ENCODE data around the gene FAM72B.
"Not testable (repeated sequence)": the region's sequence is repeated elsewhere in the genome, so short reads cannot be mapped to it uniquely, and the experiment has no call there.

- TF ChIP-seq, protein P1, sequence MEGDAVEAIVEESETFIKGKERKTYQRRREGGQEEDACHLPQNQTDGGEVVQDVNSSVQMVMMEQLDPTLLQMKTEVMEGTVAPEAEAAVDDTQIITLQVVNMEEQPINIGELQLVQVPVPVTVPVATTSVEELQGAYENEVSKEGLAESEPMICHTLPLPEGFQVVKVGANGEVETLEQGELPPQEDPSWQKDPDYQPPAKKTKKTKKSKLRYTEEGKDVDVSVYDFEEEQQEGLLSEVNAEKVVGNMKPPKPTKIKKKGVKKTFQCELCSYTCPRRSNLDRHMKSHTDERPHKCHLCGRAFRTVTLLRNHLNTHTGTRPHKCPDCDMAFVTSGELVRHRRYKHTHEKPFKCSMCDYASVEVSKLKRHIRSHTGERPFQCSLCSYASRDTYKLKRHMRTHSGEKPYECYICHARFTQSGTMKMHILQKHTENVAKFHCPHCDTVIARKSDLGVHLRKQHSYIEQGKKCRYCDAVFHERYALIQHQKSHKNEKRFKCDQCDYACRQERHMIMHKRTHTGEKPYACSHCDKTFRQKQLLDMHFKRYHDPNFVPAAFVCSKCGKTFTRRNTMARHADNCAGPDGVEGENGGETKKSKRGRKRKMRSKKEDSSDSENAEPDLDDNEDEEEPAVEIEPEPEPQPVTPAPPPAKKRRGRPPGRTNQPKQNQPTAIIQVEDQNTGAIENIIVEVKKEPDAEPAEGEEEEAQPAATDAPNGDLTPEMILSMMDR (optimal IDR thresholded peaks at IDR 0.05 in 1 of 3, IDR thresholded peaks at IDR 0.05 in 1 of 3, conservative IDR thresholded peaks at IDR 0.05 in 1 of 3; ENCODE audit: extremely low read depth in 1 of 3, insufficient read depth in 2 of 3, low read length in 3 of 3): not testable (repeated sequence)
- not testable (repeated sequence) for TF ChIP-seq EZH2 (IDR thresholded peaks at IDR 0.05; ENCODE audit: low read length)
Observed at GRCh38 chr1:121168152-121168668, 15.9 kb downstream of the FAM72B start.

Data from keratinocyte (primary cell).